HUES6 (cell line): ENCODE data around the gene FAM120B.

Experiments
- H3K27ac ChIP-seq: 2 replicates; pipeline ENCODE4 v1.7.0; 2013; ENCODE audit warnings: low read depth, mild to moderate bottlenecking, low read length, inconsistent platforms
- H3K27me3 ChIP-seq: 2 replicates; pipeline ENCODE4 v1.6.1; 2013; ENCODE audit warnings: low read length; ENCODE audit not compliant: control insufficient read depth, insufficient read depth
- H3K36me3 ChIP-seq: 2 replicates; pipeline ENCODE4 v1.6.1; 2013; ENCODE audit warnings: low read length; ENCODE audit not compliant: control insufficient read depth, insufficient read depth
- H3K4me1 ChIP-seq: 2 replicates; pipeline ENCODE4 v1.6.1; 2013; ENCODE audit warnings: low read length; ENCODE audit not compliant: control insufficient read depth, insufficient read depth
- H3K4me3 ChIP-seq: 2 replicates; pipeline ENCODE4 v1.5.1; 2013; ENCODE audit warnings: low read depth, low read length
- H3K9ac ChIP-seq: one replicate; pipeline ENCODE4 v1.6.1; 2013; ENCODE audit warnings: mild to moderate bottlenecking, low read length
- H3K9me3 ChIP-seq: 2 replicates; pipeline ENCODE4 v1.6.1; 2013; ENCODE audit warnings: low read depth, low read length; ENCODE audit not compliant: control insufficient read depth, insufficient read depth

The FAM120B gene

GRCh38 chr6:170288091-170288631, 18.4 kb upstream of the FAM120B start:
- Histone ChIP-seq H3K9ac (no peak overlapping the region), H3K27me3 (peaks cover 87% of the 10 kb centered on the region), H3K36me3 (peaks cover 10% of the 10 kb centered on the region; the same call in 1 of the 2 replicates), H3K9me3 (no peaks in the 10 kb centered on the region), H3K27ac (no peak overlapping the region), H3K4me1 (peaks cover 34% of the 10 kb centered on the region), H3K4me3 (peak overlapping the region; percentile 71; the same call in 1 of the 2 replicates)

- H3K9me3 ChIP-seq, result no peaks in the 10 kb centered on the region
- H3K27me3 ChIP-seq, result peaks cover 93% of the 10 kb centered on the region
- peak overlapping the region; percentile 37 for H3K9ac ChIP-seq
- peaks cover 8% of the 10 kb centered on the region; the same call in 1 of the 2 replicates for H3K36me3 ChIP-seq
- peak overlapping the region; percentile 71 for H3K4me3 ChIP-seq
- peaks cover 41% of the 10 kb centered on the region for H3K4me1 ChIP-seq
- no peak overlapping the region for H3K27ac ChIP-seq
Observed at GRCh38 chr6:170288852-170289179, 17.7 kb upstream of the FAM120B start.

- no peak overlapping the region for H3K27ac ChIP-seq
- no peaks in the 10 kb centered on the region for H3K9me3 ChIP-seq
- H3K27me3 ChIP-seq, result peaks cover 99% of the 10 kb centered on the region
- H3K4me1 ChIP-seq, result peaks cover 46% of the 10 kb centered on the region
- peak overlapping the region; percentile 37 for H3K9ac ChIP-seq
- peak overlapping the region; percentile 71 for H3K4me3 ChIP-seq
- 0 out of 2 replicates have a peak, but pooled peaks cover 5% of the 10 kb centered on the region for H3K36me3 ChIP-seq
Observed at GRCh38 chr6:170289180-170289931, 17.2 kb upstream of the FAM120B start.

- H3K27ac ChIP-seq, result no peak overlapping the region
- H3K4me3 ChIP-seq, result peak overlapping the region; percentile 71
Observed at GRCh38 chr6:170289951-170290295, 16.6 kb upstream of the FAM120B start.

GRCh38 chr6:170290296-170291128, 16.0 kb upstream of the FAM120B start, which contains the start of gene DLL1:
Gene DLL1, minus strand, starts transcription at chr6:170291078. Its CDS starts 939 bp downstream, at chr6:170290139.
- no peaks in the 10 kb centered on the region for H3K9me3 ChIP-seq
- H3K27ac ChIP-seq, result no peak within 1 kb of the TSS
- peaks cover 99% of the 10 kb centered on the region for H3K27me3 ChIP-seq
- H3K36me3 ChIP-seq, result no peaks in the 10 kb centered on the region
- peaks cover 56% of the 10 kb centered on the region for H3K4me1 ChIP-seq
- H3K4me3 ChIP-seq, result peak within 1 kb of the TSS; percentile 71
- H3K9ac ChIP-seq, result no peak within 1 kb of the TSS

More at GRCh38 chr6:170289951-170290295, 16.6 kb upstream of the FAM120B start:
- Histone ChIP-seq H3K9ac (no peak overlapping the region), H3K27me3 (peaks cover 99% of the 10 kb centered on the region), H3K4me1 (peaks cover 52% of the 10 kb centered on the region), H3K9me3 (no peaks in the 10 kb centered on the region), H3K36me3 (0 out of 2 replicates have a peak, but pooled peaks cover 4% of the 10 kb centered on the region)

GRCh38 chr6:170291271-170292110, 15.1 kb upstream of the FAM120B start:
- Histone ChIP-seq H3K27me3 (peaks cover 99% of the 10 kb centered on the region), H3K36me3 (no peaks in the 10 kb centered on the region), H3K9me3 (no peaks in the 10 kb centered on the region), H3K4me3 (peak overlapping the region; percentile 71), H3K9ac (no peak overlapping the region), H3K4me1 (peaks cover 50% of the 10 kb centered on the region), H3K27ac (no peak overlapping the region)

GRCh38 chr6:170292111-170292406, 14.5 kb upstream of the FAM120B start:
- peaks cover 99% of the 10 kb centered on the region for H3K27me3 ChIP-seq
- no peaks in the 10 kb centered on the region for H3K9me3 ChIP-seq
- no peaks in the 10 kb centered on the region for H3K36me3 ChIP-seq
- peaks cover 49% of the 10 kb centered on the region for H3K4me1 ChIP-seq
- H3K4me3 ChIP-seq, result peak overlapping the region; percentile 71
- H3K27ac ChIP-seq, result no peak overlapping the region
- no peak overlapping the region for H3K9ac ChIP-seq

GRCh38 chr6:170292407-170293158, 14.0 kb upstream of the FAM120B start:
- H3K27me3 ChIP-seq, result peaks cover 99% of the 10 kb centered on the region
- peak overlapping the region; percentile 71 for H3K4me3 ChIP-seq
- no peak overlapping the region for H3K27ac ChIP-seq
- no peaks in the 10 kb centered on the region for H3K36me3 ChIP-seq
- no peak overlapping the region for H3K9ac ChIP-seq
- no peaks in the 10 kb centered on the region for H3K9me3 ChIP-seq
- peaks cover 48% of the 10 kb centered on the region for H3K4me1 ChIP-seq

- Histone ChIP-seq H3K4me1 (peaks cover 49% of the 10 kb centered on the region), H3K4me3 (peak overlapping the region; percentile 13), H3K9ac (no peak overlapping the region), H3K27me3 (peaks cover 98% of the 10 kb centered on the region), H3K27ac (no peak overlapping the region), H3K36me3 (no peaks in the 10 kb centered on the region), H3K9me3 (peaks cover 2% of the 10 kb centered on the region; the same call in 1 of the 2 replicates)
Observed at GRCh38 chr6:170293341-170294231, 13.0 kb upstream of the FAM120B start.
